Small intestine (tissue), 7 donors: ENCODE measurements around the gene PXMP4. TPM values are rescaled to one million over a fixed set of nuclear protein-coding genes. Genes with fewer than 3 reads are reported as not detected.
"Not testable (repeated sequence)": the region's sequence is repeated elsewhere in the genome, so short reads cannot be mapped to it uniquely, and the experiment has no call there.

Source experiments
- DNase-seq, 2 donors: peaks; one replicate each; pipeline versions ENCODE4 v3.0.0 to v3.0.0-alpha.2; 2013
- FAIRE-seq: peaks from 2 replicates; lab custom pipeline; 2012; peaks lifted over from hg19 to GRCh38; lab: Jason Lieb, UNC
- H3K27ac ChIP-seq, 3 donors: one replicate each; pipeline ENCODE4 v1.5.1; 2013; ENCODE audit warnings: low read length in 2 of 3, mild to moderate bottlenecking in 2 of 3, control low read depth in 1 of 3, inconsistent platforms in 1 of 3, low read depth in 1 of 3, moderate library complexity in 1 of 3
- H3K27me3 ChIP-seq, 3 donors: one replicate each; pipeline ENCODE4 v1.6.1; 2013; ENCODE audit warnings: low read length in 3 of 3, inconsistent platforms in 1 of 3; ENCODE audit not compliant: control insufficient read depth in 3 of 3, insufficient read depth in 3 of 3
- H3K36me3 ChIP-seq, 3 donors: one replicate each; pipeline ENCODE4 v1.6.1; 2013; ENCODE audit warnings: low read length in 3 of 3, inconsistent platforms in 1 of 3, low read depth in 1 of 3, mild to moderate bottlenecking in 1 of 3, moderate library complexity in 1 of 3; ENCODE audit not compliant: control insufficient read depth in 3 of 3, insufficient read depth in 2 of 3
- H3K4me1 ChIP-seq, 3 donors: one replicate each; pipeline ENCODE4 v1.6.1; 2013; ENCODE audit warnings: low read length in 2 of 3, inconsistent platforms in 1 of 3, low read depth in 1 of 3, mild to moderate bottlenecking in 1 of 3, moderate library complexity in 1 of 3; ENCODE audit not compliant: control insufficient read depth in 3 of 3, insufficient read depth in 2 of 3
- H3K4me3 ChIP-seq, 3 donors: one replicate each; pipeline ENCODE4 v1.5.1; 2013; ENCODE audit warnings: low read length in 3 of 3, control low read depth in 1 of 3, inconsistent platforms in 1 of 3, low read depth in 1 of 3, mild to moderate bottlenecking in 1 of 3, moderate library complexity in 1 of 3
- H3K9me3 ChIP-seq, 2 donors: one replicate each; pipeline ENCODE4 v1.6.1; 2013; ENCODE audit warnings: low read depth in 1 of 2, low read length in 1 of 2; ENCODE audit not compliant: control insufficient read depth in 2 of 2, insufficient read depth in 1 of 2
- WGBS, 3 donors: extraction: QIAGEN DNeasy Blood & Tissue Kit; methylation state at CpG; one replicate each; pipeline ENCODE4 v1.1.7; 2013; 5-methylcytosine and 5-hydroxymethylcytosine counted together
- polyA plus RNA-seq, 4 donors: library from polyadenylated mRNA; stranded (reverse) in 3 of 4; unstranded in 1 of 4; fragments of 200-250 nt in 3 of 4; fragments of 120-200 nt in 1 of 4; gene quantifications; one replicate each; pipeline versions ENCODE4 v1.2.1 to v1.2.3, GENCODE V29; 2013
- donor health status: healthy with polysubstance abuse.
- donor health status: control.
- donor health status: control.
- donor health status: Bipolar disorder and iron deficiency.
- donor health status: healthy.

The PXMP4 gene
- polyA plus RNA-seq, 4 donors: 5.4 to 8.7 (median 7.8) TPM

GRCh38 chr20:33757458-33757857 lies 37.3 kb upstream of the PXMP4 start:
- peaks cover 0 to 40% (median 16%) of the 10 kb centered on the region in 3 donors for H3K36me3 ChIP-seq
- 87 to 100% (median 92%) methylated on average over 1 of the region's 1 CpG for WGBS, 3 donors
- FAIRE-seq: no peak

GRCh38 chr20:33757046-33757445 lies 36.9 kb upstream of the PXMP4 start:
- peaks cover 0 to 10% of the 10 kb centered on the region in 2 donors for H3K9me3 ChIP-seq
- no peak for FAIRE-seq
- no peaks in the 10 kb centered on the region for H3K27me3 ChIP-seq
- no peak overlapping the region for H3K4me3 ChIP-seq
- DNase-seq: no peak
- WGBS, 3 donors: 94 to 99% (median 98%) methylated on average over 9 to 10 of the region's 10 CpGs
- peaks cover 0 to 40% (median 16%) of the 10 kb centered on the region in 3 donors for H3K36me3 ChIP-seq
- H3K27ac ChIP-seq: no peak overlapping the region
- no peaks in the 10 kb centered on the region for H3K4me1 ChIP-seq

More at GRCh38 chr20:33757458-33757857, 37.3 kb upstream of the PXMP4 start:
- H3K4me3 ChIP-seq: no peak overlapping the region
- H3K9me3 ChIP-seq: peaks cover 0 to 10% of the 10 kb centered on the region in 2 donors
- H3K27ac ChIP-seq: no peak overlapping the region
- H3K27me3 ChIP-seq: no peaks in the 10 kb centered on the region
- no peak for DNase-seq
- no peaks in the 10 kb centered on the region for H3K4me1 ChIP-seq

DNA sequence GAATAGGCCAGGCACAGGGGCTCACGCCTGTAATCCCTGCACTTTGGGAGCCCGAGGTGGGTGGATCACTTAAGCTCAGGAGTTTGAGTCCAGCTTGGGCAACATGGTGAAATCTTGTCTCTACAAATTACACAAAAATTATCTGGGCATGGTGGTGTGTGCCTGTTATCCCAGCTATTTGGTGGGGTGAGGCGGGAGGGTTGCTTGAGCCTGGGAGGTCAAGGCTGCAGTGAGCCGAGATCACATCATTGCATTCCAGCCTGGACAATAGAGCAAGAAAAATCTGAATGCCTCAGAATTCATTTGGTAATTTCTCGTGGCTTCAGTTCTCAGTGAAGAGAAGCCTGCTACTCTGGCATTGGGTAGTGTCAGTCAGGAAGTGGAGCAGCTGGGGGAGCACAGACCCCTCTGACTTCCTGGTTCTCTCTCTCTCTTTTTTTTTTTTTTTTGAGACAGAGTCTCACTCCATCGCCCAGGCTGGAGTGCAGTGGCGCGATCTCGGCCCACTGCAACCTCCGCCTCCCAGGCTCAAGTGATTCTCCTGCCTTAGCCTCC lies 35.9 kb upstream of the PXMP4 start:
- not testable (repeated sequence) for DNase-seq, H3K4me3 ChIP-seq, H3K27ac ChIP-seq, H3K27me3 ChIP-seq, H3K4me1 ChIP-seq, FAIRE-seq
- Histone ChIP-seq H3K9me3 (peaks cover 0 to 10% of the 10 kb centered on the region in 2 donors), H3K36me3 (peaks cover 0 to 34% (median 16%) of the 10 kb centered on the region in 3 donors)
- WGBS, 3 donors: 84 to 92% (median 91%) methylated on average over 10 of the region's 10 CpGs

GRCh38 chr20:33753763-33754162 lies 33.7 kb upstream of the PXMP4 start:
- peaks cover 0 to 10% of the 10 kb centered on the region in 2 donors for H3K9me3 ChIP-seq
- no peak for FAIRE-seq
- peaks cover 0 to 34% (median 16%) of the 10 kb centered on the region in 3 donors for H3K36me3 ChIP-seq
- H3K4me3 ChIP-seq: no peak overlapping the region
- 85 to 98% (median 88%) methylated on average over 5 of the region's 5 CpGs for WGBS, 3 donors
- no peaks in the 10 kb centered on the region for H3K4me1 ChIP-seq
- no peaks in the 10 kb centered on the region for H3K27me3 ChIP-seq
- DNase-seq: no peak
- H3K27ac ChIP-seq: no peak overlapping the region

GRCh38 chr20:33753143-33753542 lies 33.0 kb upstream of the PXMP4 start:
- Histone ChIP-seq H3K27ac (no peak overlapping the region), H3K4me1 (no peaks in the 10 kb centered on the region), H3K4me3 (no peak overlapping the region), H3K36me3 (peaks cover 0 to 31% (median 16%) of the 10 kb centered on the region in 3 donors), H3K9me3 (peaks cover 0 to 10% of the 10 kb centered on the region in 2 donors), H3K27me3 (no peaks in the 10 kb centered on the region)
- DNase-seq (no peak), FAIRE-seq (no peak)
- WGBS, 3 donors: 97 to 99% (median 99%) methylated on average over 7 of the region's 7 CpGs

GRCh38 chr20:33751775-33752174 lies 31.7 kb upstream of the PXMP4 start:
- no peak for FAIRE-seq
- H3K4me3 ChIP-seq: no peak overlapping the region
- no peaks in the 10 kb centered on the region for H3K9me3 ChIP-seq
- no peaks in the 10 kb centered on the region for H3K27me3 ChIP-seq
- no peaks in the 10 kb centered on the region for H3K4me1 ChIP-seq
- WGBS, 3 donors: 89 to 95% (median 94%) methylated on average over 4 of the region's 4 CpGs
- no peak for DNase-seq
- no peak overlapping the region for H3K27ac ChIP-seq
- peaks cover 0 to 24% (median 13%) of the 10 kb centered on the region in 3 donors for H3K36me3 ChIP-seq

- DNase-seq (no peak), FAIRE-seq (no peak)
- Histone ChIP-seq H3K36me3 (peaks cover 0 to 9% (median 0%) of the 10 kb centered on the region in 3 donors), H3K27me3 (no peaks in the 10 kb centered on the region), H3K4me1 (peaks cover 0 to 2% (median 0%) of the 10 kb centered on the region in 3 donors), H3K9me3 (no peaks in the 10 kb centered on the region), H3K27ac (no peak overlapping the region), H3K4me3 (no peak overlapping the region)
- WGBS, 3 donors: 93 to 95% (median 94%) methylated on average over 12 of the region's 12 CpGs
Observed at GRCh38 chr20:33746325-33746998, 26.4 kb upstream of the PXMP4 start.

GRCh38 chr20:33744773-33745385 lies 24.8 kb upstream of the PXMP4 start:
- H3K4me3 ChIP-seq: no peak overlapping the region
- no peak for FAIRE-seq
- no peak for DNase-seq
- H3K27ac ChIP-seq: no peak overlapping the region
- no peaks in the 10 kb centered on the region for H3K9me3 ChIP-seq
- H3K36me3 ChIP-seq: peaks cover 0 to 7% (median 0%) of the 10 kb centered on the region in 3 donors
- H3K4me1 ChIP-seq: peaks cover 0 to 5% (median 0%) of the 10 kb centered on the region in 3 donors
- H3K27me3 ChIP-seq: no peaks in the 10 kb centered on the region
- WGBS, 3 donors: 68 to 88% (median 78%) methylated on average over 14 of the region's 14 CpGs
